OCI-LY7 (cell line): ENCODE measurements around the gene ANKRD34A. TPM values are rescaled to one million over a fixed set of nuclear protein-coding genes. Genes with fewer than 3 reads are reported as not detected.
A peak's percentile ranks its signal among the peaks of the same experiment; 100 is the strongest.

ENCODE experiments used
- BruUV-seq: library from RNA; stranded (reverse); fragments of 400-500 nt; replicated peaks from 2 replicates; lab custom pipeline; 2021; lab: Mats Ljungman, UMichigan
- CTCF ChIA-PET: fragments of 300-600 bp; sonication (Branson Sonifier 250); formaldehyde crosslinking; loops from one replicate; lab custom pipeline; 2022; ENCODE audit warnings: antibody characterized with exemption; ENCODE audit not compliant: unreplicated experiment; lab: Charles Lee
- POLR2A ChIA-PET: fragments of 300-600 bp; sonication (Branson Sonifier 250); formaldehyde crosslinking; loops from one replicate; lab custom pipeline; 2022; ENCODE audit warnings: antibody characterized with exemption; lab: Charles Lee
- DNase-seq: peaks from one replicate; pipeline ENCODE4 v3.0.0-alpha.2; 2015; ENCODE audit warnings: low spot score
- H2AFZ ChIP-seq: fragments of 200-600 bp; sonication (generic), shearing (Covaris generic); 2 replicates; pipeline ENCODE4 v1.6.1; 2014; ENCODE audit warnings: mild to moderate bottlenecking, antibody characterized with exemption, low read length, moderate library complexity
- H3K27ac ChIP-seq: fragments of 200-600 bp; sonication (generic); 2 replicates; pipeline ENCODE4 v1.5.1; 2014; ENCODE audit warnings: mixed run types, low read depth, mild to moderate bottlenecking, moderate library complexity, low read length, inconsistent platforms; ENCODE audit not compliant: poor library complexity, severe bottlenecking
- H3K36me3 ChIP-seq: fragments of 200-600 bp; sonication (generic); 2 replicates; pipeline ENCODE4 v1.6.1; 2014; ENCODE audit warnings: mild to moderate bottlenecking, antibody characterized with exemption, low read length, moderate library complexity, mixed read lengths; ENCODE audit not compliant: insufficient read depth
- H3K4me1 ChIP-seq: fragments of 200-600 bp; sonication (generic); 2 replicates; pipeline ENCODE4 v1.5.1; 2014; ENCODE audit warnings: mild to moderate bottlenecking, low read length; ENCODE audit not compliant: insufficient read depth, poor library complexity, severe bottlenecking
- H3K4me2 ChIP-seq: fragments of 200-600 bp; sonication (generic); 2 replicates; pipeline ENCODE4 v1.6.1; 2014; ENCODE audit warnings: mild to moderate bottlenecking, low read length
- H3K4me3 ChIP-seq: fragments of 200-600 bp; sonication (generic); 2 replicates; pipeline ENCODE4 v1.5.1; 2014; ENCODE audit warnings: mild to moderate bottlenecking, low read depth, low read length; ENCODE audit not compliant: poor library complexity, severe bottlenecking
- H3K79me2 ChIP-seq: fragments of 200-600 bp; sonication (generic); 2 replicates; pipeline ENCODE4 v1.6.1; 2016; ENCODE audit warnings: low read depth, mild to moderate bottlenecking, low read length, moderate library complexity, mixed read lengths; ENCODE audit not compliant: insufficient read depth
- H3K9me2 ChIP-seq: fragments of 200-600 bp; sonication (generic); 2 replicates; pipeline ENCODE4 v1.6.1; 2016; ENCODE audit warnings: mild to moderate bottlenecking, low read length, mixed read lengths; ENCODE audit not compliant: insufficient read depth
- H3K9me3 ChIP-seq: fragments of 200-600 bp; sonication (generic); 2 replicates; pipeline ENCODE4 v1.6.1; 2014; ENCODE audit warnings: mild to moderate bottlenecking, mixed run types, low read length, mixed read lengths
- H4K20me1 ChIP-seq: fragments of 200-600 bp; sonication (generic); 2 replicates; pipeline ENCODE4 v1.6.1; 2014; ENCODE audit warnings: mild to moderate bottlenecking, antibody characterized with exemption, low read length, moderate library complexity, mixed read lengths; ENCODE audit not compliant: insufficient read depth
- CTCF ChIP-seq: fragments of 200-600 bp; sonication (generic); conservative IDR thresholded peaks from 2 replicates; pipeline ENCODE4 v1.5.1; 2014; ENCODE audit warnings: mild to moderate bottlenecking, antibody characterized with exemption, low read length, moderate library complexity, mixed read lengths
- EZH2phosphoT487 ChIP-seq: fragments of 200-600 bp; sonication (generic); IDR thresholded peaks from 2 replicates; pipeline ENCODE4 v1.6.1; 2018; ENCODE audit warnings: low read depth, borderline replicate concordance, mild to moderate bottlenecking, mixed run types, antibody characterized with exemption, low read length, moderate library complexity, mixed read lengths
- intact Hi-C: fragments of 100-400 bp; cut with micrococcal nuclease; formaldehyde crosslinking; loops from one replicate; pipeline ENCODE4 v1.10.0; 2022; ENCODE audit not compliant: unreplicated experiment
- total RNA-seq, 2 experiments: library from RNA; depleted of rRNA in 1 of 2; stranded (reverse); fragments of >200 nt in 1 of 2; shearing (Covaris generic) in 1 of 2; gene quantifications; 2 replicates each; pipeline ENCODE4 v1.2.3, GENCODE V29; 2014 to 2022

ANKRD34A gene
- total RNA-seq, 2 experiments from 2014 or later: 1.9 to 4.8 TPM

- peak overlapping the region; percentile 67; the same call in 1 of the 2 replicates for H2AFZ ChIP-seq
- H3K27ac ChIP-seq: no peak overlapping the region
- CTCF ChIA-PET: interaction anchor here (1.0 kb wide), 1 partner anchor 9 kb away, joined by 5 read pairs; no protein-coding TSS in a partner anchor
- H3K9me2 ChIP-seq: no peaks in the 10 kb centered on the region
- no peaks in the 10 kb centered on the region for H3K79me2 ChIP-seq
- DNase-seq: no peak
- POLR2A ChIA-PET: interaction anchor here (0.5 to 1.9 kb wide), 3 partner anchors 8 to 50 kb away, joined by 4 to 19 read pairs (median 6); no protein-coding TSS in a partner anchor
- intact Hi-C loops: no loop called here
- H3K9me3 ChIP-seq: no peaks in the 10 kb centered on the region
- peaks cover 43% of the 10 kb centered on the region for H3K4me1 ChIP-seq
- H4K20me1 ChIP-seq: no peaks in the 10 kb centered on the region
- peak overlapping the region; percentile 16; the same call in 1 of the 2 replicates for H3K4me2 ChIP-seq
- no peak for TF ChIP-seq EZH2phosphoT487
- no peak for TF ChIP-seq CTCF
- H3K4me3 ChIP-seq: no peak overlapping the region
- BruUV-seq: no TSS peak
- H3K36me3 ChIP-seq: peaks cover 13% of the 10 kb centered on the region
These were observed 23.6 kb upstream of the ANKRD34A start for GRCh38 chr1:145987926-145988325.

- Histone ChIP-seq H4K20me1 (no peaks in the 10 kb centered on the region), H3K9me3 (no peaks in the 10 kb centered on the region), H3K27ac (no peak overlapping the region), H3K79me2 (no peaks in the 10 kb centered on the region), H3K4me3 (no peak overlapping the region), H3K36me3 (no peaks in the 10 kb centered on the region), H2AFZ (no peak overlapping the region), H3K4me2 (no peak overlapping the region), H3K9me2 (no peaks in the 10 kb centered on the region), H3K4me1 (peaks cover 52% of the 10 kb centered on the region)
- POLR2A ChIA-PET: interaction anchor here (0.6 to 1.0 kb wide), 3 partner anchors 10 to 40 kb away, joined by 3 to 5 read pairs (median 5); partner anchors contain the start of gene TXNIP
- DNase-seq: no peak
- CTCF ChIA-PET: no interaction called here
- TF ChIP-seq EZH2phosphoT487: no peak
- TF ChIP-seq CTCF: no peak
- BruUV-seq: no TSS peak
- intact Hi-C loops: no loop called here
These were observed 22.2 kb upstream of the ANKRD34A start for GRCh38 chr1:145986551-145986950.
